Adrenal gland (tissue), 5 donors: ENCODE results near the gene SERPINA1.

Experiments
- CTCF ChIP-seq, 6 experiments: fragments of 450-650 bp in 4 of 6; fragments of 200-600 bp in 2 of 6; sonication (generic) in 1 of 6; IDR thresholded peaks; 1 replicate in 5 of 6; 2 replicates in 1 of 6; pipeline versions ENCODE4 v1.5.1 to v1.8.0; 2016 to 2021; ENCODE audit warnings: antibody characterized with exemption in 6 of 6, mild to moderate bottlenecking in 2 of 6, moderate library complexity in 1 of 6
- POLR2A ChIP-seq, 2 donors: fragments of 450-650 bp; IDR thresholded peaks; one replicate each; pipeline ENCODE4 v1.6.1; 2017; ENCODE audit warnings: antibody characterized with exemption in 2 of 2, mild to moderate bottlenecking in 2 of 2, moderate library complexity in 1 of 2
- donor health status: DM: no; HTN: no; CAD: no.

GRCh38 chr14:94361682-94362081, 26.7 kb downstream of the SERPINA1 start:
- TF ChIP-seq CTCF (IDR thresholded peaks at IDR 0.05) (no peak), POLR2A (IDR thresholded peaks at IDR 0.05) (no peak)
